ENCODE data around the gene CFC1B. TPM values are rescaled to one million over a fixed set of nuclear protein-coding genes. Genes with fewer than 3 reads are reported as not detected.
"Not testable (repeated sequence)": the region's sequence is repeated elsewhere in the genome, so short reads cannot be mapped to it uniquely, and the experiment has no call there.

CFC1B gene
- total RNA-seq: not detected

DNA sequence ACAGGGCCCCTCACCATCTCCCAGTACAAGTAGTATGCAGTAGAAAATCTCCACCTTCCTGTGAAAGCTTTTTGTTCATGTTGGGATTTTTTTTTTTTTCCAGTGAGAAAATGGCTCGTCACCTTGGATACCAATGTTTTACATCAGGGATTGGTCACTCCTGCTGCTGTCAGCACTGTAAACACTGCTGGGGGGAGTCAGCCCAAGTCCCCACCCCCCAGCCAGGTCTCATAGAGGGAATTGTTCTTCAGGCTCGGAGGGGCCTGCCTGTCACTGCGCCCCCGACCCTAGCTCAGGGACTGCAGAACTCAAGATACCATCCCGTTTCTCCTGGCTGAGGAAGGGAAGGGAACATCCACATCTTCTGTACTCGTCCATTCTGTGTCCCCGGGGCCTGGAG is at the start of gene CFC1B:
CFC1B (plus strand) TSS at position 231 of the 400 bp plus-strand sequence. CDS start 263 bp downstream, outside the sequence.
- not testable (repeated sequence) for H3K4me3 Mint-ChIP-seq; H3K9me3 Mint-ChIP-seq; DNase-seq; H3K36me3 Mint-ChIP-seq (ENCODE audit: insufficient read depth in 2 of 2); H3K27ac Mint-ChIP-seq; ATAC-seq (replicated peaks in 1 of 2); H3K27me3 Mint-ChIP-seq (ENCODE audit: low read depth); H3K4me1 Mint-ChIP-seq (ENCODE audit: low read depth)

- H3K4me3 Mint-ChIP-seq; H3K9me3 Mint-ChIP-seq; H3K27me3 Mint-ChIP-seq (ENCODE audit: low read depth); DNase-seq; ATAC-seq (replicated peaks in 1 of 2); H3K4me1 Mint-ChIP-seq (ENCODE audit: low read depth); H3K27ac Mint-ChIP-seq; H3K36me3 Mint-ChIP-seq (ENCODE audit: insufficient read depth in 2 of 2): not testable (repeated sequence)
Measured at GRCh38 chr2:130491073-130491472, 29.9 kb upstream of the CFC1B start.

- ATAC-seq (replicated peaks in 1 of 2): not testable (repeated sequence)
Measured at GRCh38 chr2:130509228-130509627, 11.8 kb upstream of the CFC1B start, which contains the start of gene POTEI. POTEI (minus strand) TSS chr2:130509328; CDS start chr2:130509235, 93 bp downstream.

DNA sequence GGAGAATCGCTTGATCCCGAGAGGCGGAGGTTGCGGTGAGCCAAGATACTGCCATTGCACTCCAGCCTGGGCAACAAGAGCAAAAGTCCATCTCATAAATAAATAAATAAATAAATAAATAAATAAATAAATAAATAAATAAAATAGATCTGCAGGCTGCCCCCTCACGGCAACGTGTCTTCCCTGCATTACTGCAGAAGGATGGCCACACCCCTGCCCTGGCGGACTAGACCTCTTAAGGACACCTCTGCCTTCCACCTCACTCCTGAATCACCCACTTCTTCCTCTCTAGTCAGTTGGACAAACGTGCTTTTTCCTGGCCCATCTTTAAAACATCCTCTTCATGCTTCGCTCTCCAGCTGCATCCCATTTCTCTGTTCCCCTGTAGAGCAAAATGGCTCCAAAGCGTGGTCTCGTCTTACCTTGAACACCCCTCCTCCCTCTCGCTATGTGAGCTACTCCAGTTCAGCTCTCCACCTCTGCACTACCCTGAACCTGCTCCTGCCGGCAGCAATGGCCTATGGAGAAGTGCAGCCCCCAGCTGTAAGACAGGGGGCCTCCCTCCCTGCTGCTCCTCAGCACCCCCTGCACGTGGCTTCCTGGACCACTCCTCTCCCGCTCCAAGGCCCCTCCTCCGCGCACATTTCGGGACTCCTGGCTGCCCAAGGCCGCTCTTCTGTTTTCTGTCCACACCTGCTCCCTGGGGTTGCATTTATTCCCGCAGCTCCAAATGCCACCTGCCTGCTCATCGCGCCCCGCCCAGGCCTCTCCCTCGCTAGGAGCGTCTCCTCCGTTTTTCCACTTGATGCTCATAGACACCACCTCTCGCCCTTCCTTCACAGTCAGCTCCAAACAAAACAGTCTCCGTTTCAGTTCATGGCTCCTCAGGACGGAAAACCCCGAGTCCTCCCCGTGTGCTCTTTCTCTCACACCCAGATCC is 9.9 kb upstream of the CFC1B start:
- not testable (repeated sequence) for H3K36me3 Mint-ChIP-seq (ENCODE audit: insufficient read depth in 2 of 2); ATAC-seq (replicated peaks in 1 of 2); H3K27me3 Mint-ChIP-seq (ENCODE audit: low read depth); H3K4me1 Mint-ChIP-seq (ENCODE audit: low read depth); H3K9me3 Mint-ChIP-seq; DNase-seq; H3K4me3 Mint-ChIP-seq; H3K27ac Mint-ChIP-seq

More at GRCh38 chr2:130509228-130509627, 11.8 kb upstream of the CFC1B start, which contains the start of gene POTEI:
- not testable (repeated sequence) for H3K27ac Mint-ChIP-seq; H3K27me3 Mint-ChIP-seq (ENCODE audit: low read depth); H3K9me3 Mint-ChIP-seq; H3K4me3 Mint-ChIP-seq; DNase-seq; H3K36me3 Mint-ChIP-seq (ENCODE audit: insufficient read depth in 2 of 2); H3K4me1 Mint-ChIP-seq (ENCODE audit: low read depth)

DNA sequence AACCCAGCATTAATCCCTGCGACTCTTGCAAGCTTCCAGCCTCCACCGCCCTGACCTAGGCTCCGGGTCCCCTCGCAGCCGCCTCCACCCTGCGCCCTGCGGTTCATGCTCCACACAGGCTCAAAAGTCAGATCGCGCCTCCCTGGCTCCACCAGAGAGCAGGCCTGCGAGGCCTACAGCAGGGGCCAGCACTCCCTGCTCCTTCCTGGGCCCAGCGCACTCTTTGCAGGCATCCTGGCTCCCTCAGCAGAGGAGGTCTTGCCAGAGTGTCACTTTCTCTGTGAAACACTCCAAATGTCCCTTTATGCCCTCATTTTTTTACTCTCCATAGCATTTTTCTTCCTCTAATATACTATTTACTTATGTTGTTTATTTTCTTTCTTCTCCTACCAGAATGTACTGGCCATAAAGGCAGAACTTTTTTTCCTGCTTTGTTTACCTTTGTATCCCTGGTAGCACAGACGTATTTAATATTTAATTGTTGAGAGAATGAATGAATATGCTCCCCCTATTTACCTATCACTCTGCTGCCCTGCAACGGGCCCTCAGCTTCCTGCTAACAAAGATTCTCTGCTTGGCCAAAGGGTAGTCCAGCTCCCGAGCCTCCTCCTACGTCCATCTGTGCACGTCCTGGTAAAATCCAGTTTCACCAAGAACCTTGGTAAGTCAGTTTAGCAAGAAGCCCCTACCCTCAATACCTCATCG is 9.1 kb upstream of the CFC1B start:
- H3K4me1 Mint-ChIP-seq (ENCODE audit: low read depth); H3K9me3 Mint-ChIP-seq; H3K36me3 Mint-ChIP-seq (ENCODE audit: insufficient read depth in 2 of 2); DNase-seq; H3K27me3 Mint-ChIP-seq (ENCODE audit: low read depth); H3K27ac Mint-ChIP-seq; H3K4me3 Mint-ChIP-seq; ATAC-seq (replicated peaks in 1 of 2): not testable (repeated sequence)

DNA sequence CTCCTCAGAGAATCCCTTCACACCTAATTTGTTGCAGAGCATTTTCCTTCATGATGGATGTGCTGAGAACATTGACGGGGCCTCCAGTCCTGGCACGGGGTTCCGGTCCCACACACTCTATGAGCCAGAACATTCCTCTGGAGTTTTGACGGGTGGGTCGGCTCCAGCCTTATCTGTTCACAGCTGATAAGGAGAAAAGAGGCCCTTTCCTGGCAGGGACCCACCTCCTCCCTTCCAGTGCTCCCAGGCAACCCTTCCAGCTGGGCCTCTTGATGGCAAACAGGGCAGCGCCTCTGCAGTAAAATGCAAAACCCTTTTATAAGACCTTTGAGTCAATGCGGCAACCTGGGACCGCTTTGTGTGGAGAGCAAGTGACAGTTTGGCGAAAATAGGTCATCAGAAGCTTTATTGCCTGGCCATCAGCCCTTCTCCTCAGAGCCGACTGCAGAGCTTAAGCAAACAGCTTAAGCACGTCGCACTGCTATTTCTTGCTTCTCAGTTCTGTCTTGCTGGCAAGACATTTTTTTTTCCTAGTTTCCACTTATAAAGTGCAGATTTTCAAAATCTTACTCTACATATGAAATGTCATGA is 2.4 kb upstream of the CFC1B start:
- H3K4me1 Mint-ChIP-seq (ENCODE audit: low read depth); H3K27me3 Mint-ChIP-seq (ENCODE audit: low read depth): not testable (repeated sequence)

DNA sequence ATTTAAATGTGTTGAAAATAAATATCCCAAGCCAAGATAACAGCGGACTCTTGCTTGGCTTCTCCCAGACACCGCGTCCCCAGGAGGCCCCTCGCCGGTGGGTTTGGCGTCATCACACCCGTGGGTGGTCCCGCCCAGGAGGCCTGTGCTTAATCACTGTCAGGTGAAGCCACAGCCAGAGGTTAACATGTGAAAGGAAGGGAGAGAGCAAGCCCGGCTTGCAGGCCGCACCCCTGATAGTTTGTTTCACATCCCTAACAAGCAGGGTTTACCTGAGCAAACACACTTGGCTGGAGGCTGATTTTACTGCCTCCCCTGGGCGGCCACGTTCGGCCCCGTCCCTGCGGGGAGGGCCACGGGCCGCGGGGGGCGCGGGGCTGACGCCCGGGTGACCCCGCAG is 1.4 kb downstream of the CFC1B start:
- not testable (repeated sequence) for H3K4me1 Mint-ChIP-seq (ENCODE audit: low read depth); H3K4me3 Mint-ChIP-seq; H3K27ac Mint-ChIP-seq; H3K27me3 Mint-ChIP-seq (ENCODE audit: low read depth); H3K9me3 Mint-ChIP-seq; H3K36me3 Mint-ChIP-seq (ENCODE audit: insufficient read depth in 2 of 2); DNase-seq; ATAC-seq (replicated peaks in 1 of 2)

More for the DNA sequence above, 2.4 kb upstream of the CFC1B start:
- not testable (repeated sequence) for H3K9me3 Mint-ChIP-seq; H3K4me3 Mint-ChIP-seq; H3K27ac Mint-ChIP-seq; ATAC-seq (replicated peaks in 1 of 2); H3K36me3 Mint-ChIP-seq (ENCODE audit: insufficient read depth in 2 of 2); DNase-seq

- not testable (repeated sequence) for H3K4me3 Mint-ChIP-seq; H3K36me3 Mint-ChIP-seq (ENCODE audit: insufficient read depth in 2 of 2); H3K9me3 Mint-ChIP-seq; ATAC-seq (replicated peaks in 1 of 2); DNase-seq; H3K4me1 Mint-ChIP-seq (ENCODE audit: low read depth); H3K27ac Mint-ChIP-seq; H3K27me3 Mint-ChIP-seq (ENCODE audit: low read depth)
Measured at GRCh38 chr2:130527365-130527967, 6.4 kb downstream of the CFC1B start.

DNA sequence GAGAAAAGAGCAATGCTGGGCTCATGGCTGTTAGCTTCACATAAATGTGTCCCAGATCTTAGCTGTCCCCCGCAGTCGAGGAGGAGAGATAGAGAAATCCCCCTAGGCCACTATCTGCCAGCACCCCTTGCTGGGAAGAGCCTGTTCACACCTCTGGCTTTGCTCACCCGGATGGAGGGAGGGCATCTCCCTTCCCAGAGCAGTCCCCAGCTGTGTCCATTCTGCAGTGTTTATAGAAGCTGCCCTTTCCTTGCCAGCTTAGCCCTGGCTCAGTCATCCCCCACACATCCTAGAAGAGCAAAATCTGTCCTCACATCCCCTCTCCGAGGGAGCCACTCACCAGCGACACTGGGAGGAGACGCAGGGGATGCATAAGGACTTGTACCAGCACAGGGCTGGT is 8.5 kb downstream of the CFC1B start:
- not testable (repeated sequence) for H3K4me1 Mint-ChIP-seq (ENCODE audit: low read depth); DNase-seq; ATAC-seq (replicated peaks in 1 of 2); H3K4me3 Mint-ChIP-seq; H3K27ac Mint-ChIP-seq; H3K9me3 Mint-ChIP-seq; H3K36me3 Mint-ChIP-seq (ENCODE audit: insufficient read depth in 2 of 2); H3K27me3 Mint-ChIP-seq (ENCODE audit: low read depth)

DNA sequence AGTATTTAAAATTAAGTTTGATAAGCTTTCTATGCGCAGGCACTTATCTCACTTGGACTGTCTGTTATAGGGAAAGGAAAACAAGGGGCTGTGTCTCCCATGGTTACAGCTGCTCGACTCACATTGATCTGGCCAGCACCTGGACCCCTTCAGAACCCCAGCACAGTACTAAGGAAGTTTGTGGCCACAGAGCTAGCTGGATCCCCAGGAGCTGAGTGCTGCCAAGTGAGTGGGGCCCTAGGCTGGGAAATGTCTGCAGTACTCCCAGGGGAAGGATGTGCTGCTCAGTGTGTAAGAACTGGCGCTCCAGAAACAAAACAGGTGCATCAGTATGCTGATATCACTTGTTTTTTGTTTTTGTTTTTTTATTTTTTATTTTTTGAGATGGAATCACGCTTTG is 9.2 kb downstream of the CFC1B start:
- ATAC-seq (replicated peaks in 1 of 2); H3K4me1 Mint-ChIP-seq (ENCODE audit: low read depth); H3K4me3 Mint-ChIP-seq; DNase-seq; H3K27me3 Mint-ChIP-seq (ENCODE audit: low read depth); H3K9me3 Mint-ChIP-seq; H3K27ac Mint-ChIP-seq; H3K36me3 Mint-ChIP-seq (ENCODE audit: insufficient read depth in 2 of 2): not testable (repeated sequence)

GRCh38 chr2:130531225-130531624 is 10.2 kb downstream of the CFC1B start:
- H3K27me3 Mint-ChIP-seq (ENCODE audit: low read depth): not testable (repeated sequence)
- peak; percentile 99 to 100 for ATAC-seq (replicated peaks in 1 of 2)

DNA sequence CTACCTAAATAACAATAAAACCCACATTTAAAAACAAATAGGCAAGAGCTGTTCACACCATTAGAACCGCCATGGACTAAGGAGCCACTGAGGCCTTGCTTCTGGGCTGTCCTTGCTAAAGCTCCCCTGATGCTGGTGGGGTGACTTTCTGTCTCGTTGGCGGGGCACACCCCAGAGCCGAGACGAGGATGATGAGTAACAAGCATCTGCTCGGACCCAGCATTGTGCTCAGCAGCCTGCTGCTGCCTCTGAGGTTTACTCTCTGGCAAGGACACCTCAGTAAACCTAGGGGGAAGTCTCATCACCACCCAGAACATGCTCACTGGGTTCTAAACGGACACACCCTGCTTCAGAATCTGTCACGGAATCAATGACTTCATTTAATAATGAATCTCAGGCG is 10.7 kb downstream of the CFC1B start:
- not testable (repeated sequence) for DNase-seq; H3K4me3 Mint-ChIP-seq; H3K4me1 Mint-ChIP-seq (ENCODE audit: low read depth); H3K27ac Mint-ChIP-seq; H3K9me3 Mint-ChIP-seq; H3K36me3 Mint-ChIP-seq (ENCODE audit: insufficient read depth in 2 of 2); H3K27me3 Mint-ChIP-seq (ENCODE audit: low read depth)
- peak; percentile 30 to 46 for ATAC-seq (replicated peaks in 1 of 2)

More at GRCh38 chr2:130531225-130531624, 10.2 kb downstream of the CFC1B start:
- not testable (repeated sequence) for DNase-seq; H3K4me3 Mint-ChIP-seq; H3K36me3 Mint-ChIP-seq (ENCODE audit: insufficient read depth in 2 of 2); H3K27ac Mint-ChIP-seq; H3K9me3 Mint-ChIP-seq; H3K4me1 Mint-ChIP-seq (ENCODE audit: low read depth)

GRCh38 chr2:130536654-130537053 is 15.6 kb downstream of the CFC1B start:
- not testable (repeated sequence) for H3K4me1 Mint-ChIP-seq (ENCODE audit: low read depth); H3K9me3 Mint-ChIP-seq; DNase-seq; H3K36me3 Mint-ChIP-seq (ENCODE audit: insufficient read depth in 2 of 2); ATAC-seq (replicated peaks in 1 of 2); H3K27ac Mint-ChIP-seq; H3K4me3 Mint-ChIP-seq; H3K27me3 Mint-ChIP-seq (ENCODE audit: low read depth)
